Subcutaneous adipose tissue (tissue), 4 donors: ENCODE results near the gene GMEB2. TPM values are rescaled to one million over a fixed set of nuclear protein-coding genes. Genes with fewer than 3 reads are reported as not detected.

Source experiments
- total RNA-seq, 4 donors: library from RNA; depleted of rRNA; stranded (reverse); fragments of >200 nt; gene quantifications; one replicate each; pipeline ENCODE4 v1.1.0, GENCODE V29; 2016
- TF ChIP-seq, protein P1 (sequence below): fragments of 450-650 bp; IDR thresholded peaks from one replicate; pipeline ENCODE4 v1.5.1; 2016; ENCODE audit warnings: low read depth, mild to moderate bottlenecking, control low read depth, antibody characterized with exemption, moderate library complexity

GMEB2 gene
- total RNA-seq, 4 donors from 2014 or later = 3.6 to 12.8 (median 5.1) TPM

DNA sequence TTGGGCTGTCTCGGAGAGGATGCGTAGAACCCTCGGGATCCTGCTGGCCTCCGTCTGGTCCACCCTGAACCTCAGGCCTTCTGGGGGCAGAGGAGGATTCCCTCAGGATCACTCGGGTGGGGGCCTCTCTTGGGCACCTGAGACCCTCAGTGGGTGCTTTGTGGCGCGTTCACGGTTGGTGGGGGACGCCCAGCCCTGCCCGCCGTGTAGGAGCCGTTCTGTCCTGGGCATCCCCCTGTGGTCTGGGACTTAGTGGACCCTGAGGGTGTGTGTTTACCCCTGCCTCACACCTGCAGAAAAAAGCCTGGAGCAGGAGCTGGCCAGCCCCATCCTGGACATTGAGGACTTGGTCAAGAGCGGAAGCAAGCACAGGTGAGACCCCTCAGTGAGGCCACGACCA, 38.8 kb upstream of the GMEB2 start:
- TF ChIP-seq, protein P1, sequence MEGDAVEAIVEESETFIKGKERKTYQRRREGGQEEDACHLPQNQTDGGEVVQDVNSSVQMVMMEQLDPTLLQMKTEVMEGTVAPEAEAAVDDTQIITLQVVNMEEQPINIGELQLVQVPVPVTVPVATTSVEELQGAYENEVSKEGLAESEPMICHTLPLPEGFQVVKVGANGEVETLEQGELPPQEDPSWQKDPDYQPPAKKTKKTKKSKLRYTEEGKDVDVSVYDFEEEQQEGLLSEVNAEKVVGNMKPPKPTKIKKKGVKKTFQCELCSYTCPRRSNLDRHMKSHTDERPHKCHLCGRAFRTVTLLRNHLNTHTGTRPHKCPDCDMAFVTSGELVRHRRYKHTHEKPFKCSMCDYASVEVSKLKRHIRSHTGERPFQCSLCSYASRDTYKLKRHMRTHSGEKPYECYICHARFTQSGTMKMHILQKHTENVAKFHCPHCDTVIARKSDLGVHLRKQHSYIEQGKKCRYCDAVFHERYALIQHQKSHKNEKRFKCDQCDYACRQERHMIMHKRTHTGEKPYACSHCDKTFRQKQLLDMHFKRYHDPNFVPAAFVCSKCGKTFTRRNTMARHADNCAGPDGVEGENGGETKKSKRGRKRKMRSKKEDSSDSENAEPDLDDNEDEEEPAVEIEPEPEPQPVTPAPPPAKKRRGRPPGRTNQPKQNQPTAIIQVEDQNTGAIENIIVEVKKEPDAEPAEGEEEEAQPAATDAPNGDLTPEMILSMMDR = no peak

DNA sequence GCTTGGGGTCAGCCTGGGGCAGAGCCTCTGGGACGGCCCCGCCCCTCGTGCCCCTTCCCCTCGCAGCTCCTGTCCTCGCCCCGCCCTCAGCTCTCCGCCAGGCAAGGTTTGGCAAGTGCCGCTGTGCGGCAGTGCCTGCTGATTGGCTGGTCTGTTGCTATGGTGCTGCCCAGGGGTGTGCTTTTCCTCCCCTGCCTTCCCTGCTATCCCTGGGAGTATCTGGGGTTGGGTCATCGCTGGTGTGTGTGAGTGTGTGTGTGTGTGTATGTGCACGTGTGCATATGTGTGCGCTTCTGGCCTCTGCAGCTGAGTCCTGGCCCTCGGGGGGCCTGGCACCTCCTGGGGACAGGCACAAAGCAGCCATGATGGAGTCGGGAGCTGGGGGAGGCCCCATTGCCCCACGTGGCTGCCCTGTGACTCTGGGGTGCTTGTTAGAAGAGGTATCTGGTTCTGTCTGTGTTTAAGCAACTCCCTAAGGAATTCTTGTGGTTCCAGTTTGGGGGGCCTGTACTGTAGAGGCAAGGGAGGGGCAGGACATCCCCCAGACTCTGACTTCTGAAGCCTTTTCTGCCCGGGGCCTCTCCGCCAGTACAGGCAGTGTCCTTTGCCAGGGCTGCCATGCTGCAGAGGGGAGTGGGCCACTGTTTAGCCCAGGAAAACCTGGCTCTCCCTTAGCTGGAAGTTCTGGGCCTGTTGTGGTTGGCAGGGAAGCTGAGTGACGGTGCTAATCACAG, 38.1 kb upstream of the GMEB2 start:
- TF ChIP-seq, protein P1 = no peak

DNA sequence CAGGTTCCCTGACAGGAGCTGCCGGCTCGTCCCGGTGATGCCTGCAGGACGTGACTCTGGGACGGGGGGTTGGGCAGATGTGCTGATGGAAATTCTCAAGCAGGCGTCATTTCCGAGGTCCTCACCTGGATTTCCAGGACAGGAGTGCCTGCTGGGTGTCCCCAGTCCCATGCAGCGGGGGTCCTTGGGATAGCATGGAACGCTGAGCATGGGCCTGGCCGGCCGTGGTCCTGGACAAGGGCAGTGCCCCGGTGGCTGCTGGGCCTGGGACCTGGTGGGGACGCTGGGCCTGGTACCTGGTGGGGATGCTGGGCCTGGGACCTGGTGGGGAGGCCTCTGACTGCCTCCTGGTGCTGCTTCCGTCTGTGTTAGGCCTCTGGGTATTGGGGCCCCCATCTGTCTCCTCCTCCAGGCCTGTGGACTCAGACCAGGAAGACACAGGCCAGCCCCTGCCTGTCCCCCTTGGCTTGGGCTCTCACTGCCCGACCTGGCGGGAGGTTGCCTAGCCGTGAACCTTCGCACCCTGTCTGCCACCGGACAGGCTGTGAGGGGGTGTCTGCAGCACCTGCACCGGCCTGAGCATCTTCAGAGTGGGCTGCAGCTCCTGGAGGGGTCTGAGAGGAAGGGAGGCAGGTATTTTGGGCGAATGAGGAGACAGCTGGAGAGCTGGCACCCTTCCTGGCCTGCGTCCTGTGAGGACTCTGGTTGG, 37.4 kb upstream of the GMEB2 start:
- TF ChIP-seq, protein P1 = no peak

DNA sequence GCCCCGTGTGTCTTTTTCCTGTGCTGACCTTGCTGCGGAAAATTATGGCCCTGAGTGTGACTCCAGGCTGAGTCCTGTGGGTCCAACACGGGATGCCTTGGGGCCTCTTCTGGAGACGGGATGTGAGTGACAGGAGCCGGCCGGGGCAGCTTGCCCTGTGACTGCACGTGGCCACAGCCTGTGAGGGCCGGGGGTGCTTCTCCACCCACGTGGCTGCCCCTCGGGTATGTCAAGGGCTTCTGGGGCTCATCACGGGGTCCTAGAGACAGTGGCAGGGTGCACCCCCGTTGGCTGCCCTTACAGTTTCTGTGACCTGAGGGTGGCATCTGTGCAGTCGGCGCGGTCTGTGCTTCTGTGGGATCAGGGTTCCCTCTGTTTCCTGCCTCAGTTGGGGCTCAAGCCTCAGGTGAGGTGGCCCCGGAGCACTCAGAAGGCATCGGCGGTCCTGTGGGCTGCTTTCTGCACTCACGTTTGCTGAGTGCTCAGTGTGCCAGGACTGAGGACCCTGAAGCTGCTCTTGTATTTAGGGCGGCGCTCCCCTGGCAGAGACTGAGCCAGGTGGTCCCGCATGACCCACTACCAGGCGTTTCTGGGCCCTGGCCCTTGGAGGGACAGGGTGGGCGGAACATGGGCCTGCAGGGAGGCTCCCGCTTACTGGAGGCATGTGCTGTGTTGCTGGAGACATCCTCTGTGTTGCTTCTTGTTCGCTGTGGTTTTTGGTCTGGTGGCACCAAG, 36.6 kb upstream of the GMEB2 start:
- TF ChIP-seq, protein P1 = no peak

DNA sequence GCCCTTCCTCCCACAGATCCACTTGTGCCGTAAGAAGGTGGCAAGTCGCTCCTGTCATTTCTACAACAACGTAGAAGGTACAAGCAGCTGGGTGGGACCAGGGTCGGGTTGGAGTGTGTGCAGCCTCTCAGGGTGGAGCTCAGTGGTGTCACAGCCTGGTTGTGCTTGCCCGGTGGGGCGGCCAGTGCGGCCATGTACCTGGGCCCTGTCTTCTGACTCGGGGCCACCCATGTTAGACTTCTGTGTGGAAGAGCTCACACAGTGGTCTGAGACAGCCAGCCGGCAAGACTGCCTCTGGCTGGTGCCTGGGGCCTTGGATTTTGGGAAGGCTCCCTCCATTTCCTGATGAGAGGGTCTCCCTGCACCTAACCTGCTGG, 35.9 kb upstream of the GMEB2 start:
- TF ChIP-seq, protein P1 = no peak

DNA sequence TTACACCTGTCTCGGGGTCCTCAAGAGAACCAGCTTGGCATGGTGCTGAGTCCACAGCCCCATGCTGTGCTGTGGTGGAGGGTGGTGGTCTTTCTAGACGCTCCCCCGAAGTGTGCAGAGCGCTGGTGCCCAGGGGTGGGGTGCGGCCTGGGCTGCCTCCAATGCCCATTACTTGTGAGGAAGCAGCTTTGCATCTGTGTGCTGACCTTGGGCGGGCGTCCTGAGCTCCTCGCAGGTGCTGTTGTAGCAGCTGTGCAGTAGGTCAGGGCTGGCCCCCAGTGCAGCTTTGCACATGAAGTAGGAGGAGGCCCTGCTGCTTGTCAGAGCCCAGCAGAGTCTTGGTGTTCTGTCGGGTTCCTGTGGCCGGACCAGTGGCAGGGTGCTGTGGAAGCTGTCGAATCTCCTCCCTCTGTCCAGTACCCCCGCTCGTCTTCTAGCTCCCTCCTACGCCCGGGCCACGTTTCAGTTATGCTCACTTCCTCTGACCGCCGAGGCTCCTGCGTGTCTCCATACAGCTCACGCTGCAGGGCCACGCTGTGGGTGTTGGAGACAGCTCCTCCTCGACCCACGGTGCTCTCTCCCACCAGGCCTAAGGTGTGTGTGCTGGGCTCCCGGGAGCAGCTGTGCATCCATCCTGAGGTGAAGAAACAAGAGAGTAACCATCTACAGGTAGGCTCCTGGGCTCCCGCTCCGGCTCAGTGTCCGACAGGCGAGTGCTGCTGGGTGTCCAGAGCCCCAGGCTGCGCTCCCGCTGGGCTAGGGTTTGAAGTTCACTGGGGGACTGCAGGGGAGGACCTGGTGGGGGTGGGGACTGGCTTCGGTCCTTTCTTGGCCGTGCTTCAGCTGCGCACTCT, 35.3 kb upstream of the GMEB2 start:
- TF ChIP-seq, protein P1 = no peak
